ENCODE measurements around the gene FKBP11.

FKBP11 gene

GRCh38 chr12:48947727-48948126 is 22.4 kb upstream of the FKBP11 start:
- TF ChIP-seq CTCF (IDR thresholded peaks at IDR 0.05; ENCODE audit: poor library complexity, severe bottlenecking): no peak
- no peak for ATAC-seq (ENCODE audit: low read depth)

GRCh38 chr12:48946943-48947342 is 21.7 kb upstream of the FKBP11 start:
- ATAC-seq (ENCODE audit: low read depth) (no peak), DNase-seq (ENCODE audit: low spot score) (no peak)
- Histone ChIP-seq H3K27ac (ENCODE audit: poor library complexity, severe bottlenecking) (no peak overlapping the region), H3K27me3 (ENCODE audit: insufficient read depth, poor library complexity, severe bottlenecking) (no peaks in the 10 kb centered on the region), H3K4me1 (ENCODE audit: insufficient read depth, poor library complexity, severe bottlenecking) (no peaks in the 10 kb centered on the region), H3K9me3 (ENCODE audit: severe bottlenecking) (no peaks in the 10 kb centered on the region), H3K36me3 (ENCODE audit: low read depth) (peaks cover 38% of the 10 kb centered on the region), H3K4me3 (ENCODE audit: severe bottlenecking) (no peak overlapping the region)
- TF ChIP-seq CTCF (IDR thresholded peaks at IDR 0.05; ENCODE audit: poor library complexity, severe bottlenecking): no peak

More at GRCh38 chr12:48947727-48948126, 22.4 kb upstream of the FKBP11 start:
- peaks cover 39% of the 10 kb centered on the region for H3K36me3 ChIP-seq (ENCODE audit: low read depth)
- H3K4me3 ChIP-seq (ENCODE audit: severe bottlenecking): no peak overlapping the region
- no peaks in the 10 kb centered on the region for H3K4me1 ChIP-seq (ENCODE audit: insufficient read depth, poor library complexity, severe bottlenecking)
- no peaks in the 10 kb centered on the region for H3K27me3 ChIP-seq (ENCODE audit: insufficient read depth, poor library complexity, severe bottlenecking)
- no peak for DNase-seq (ENCODE audit: low spot score)
- no peak overlapping the region for H3K27ac ChIP-seq (ENCODE audit: poor library complexity, severe bottlenecking)
- no peaks in the 10 kb centered on the region for H3K9me3 ChIP-seq (ENCODE audit: severe bottlenecking)

- Histone ChIP-seq H3K36me3 (ENCODE audit: low read depth) (peaks cover 32% of the 10 kb centered on the region), H3K4me1 (ENCODE audit: insufficient read depth, poor library complexity, severe bottlenecking) (no peaks in the 10 kb centered on the region), H3K9me3 (ENCODE audit: severe bottlenecking) (no peaks in the 10 kb centered on the region), H3K4me3 (ENCODE audit: severe bottlenecking) (no peak overlapping the region), H3K27me3 (ENCODE audit: insufficient read depth, poor library complexity, severe bottlenecking) (no peaks in the 10 kb centered on the region), H3K27ac (ENCODE audit: poor library complexity, severe bottlenecking) (no peak overlapping the region)
- ATAC-seq (ENCODE audit: low read depth) (no peak), DNase-seq (ENCODE audit: low spot score) (no peak)
- no peak for TF ChIP-seq CTCF (IDR thresholded peaks at IDR 0.05; ENCODE audit: poor library complexity, severe bottlenecking)
Observed at GRCh38 chr12:48946205-48946604, 20.9 kb upstream of the FKBP11 start.

- DNase-seq (ENCODE audit: low spot score): no peak
- TF ChIP-seq CTCF (IDR thresholded peaks at IDR 0.05; ENCODE audit: poor library complexity, severe bottlenecking): no peak
- peaks cover 42% of the 10 kb centered on the region for H3K36me3 ChIP-seq (ENCODE audit: low read depth)
- ATAC-seq (ENCODE audit: low read depth): no peak
- no peak overlapping the region for H3K27ac ChIP-seq (ENCODE audit: poor library complexity, severe bottlenecking)
- H3K9me3 ChIP-seq (ENCODE audit: severe bottlenecking): no peaks in the 10 kb centered on the region
- no peaks in the 10 kb centered on the region for H3K27me3 ChIP-seq (ENCODE audit: insufficient read depth, poor library complexity, severe bottlenecking)
- no peak overlapping the region for H3K4me3 ChIP-seq (ENCODE audit: severe bottlenecking)
- H3K4me1 ChIP-seq (ENCODE audit: insufficient read depth, poor library complexity, severe bottlenecking): no peaks in the 10 kb centered on the region
Observed at GRCh38 chr12:48943221-48943620, 17.9 kb upstream of the FKBP11 start.

- no peak for DNase-seq (ENCODE audit: low spot score)
- H3K9me3 ChIP-seq (ENCODE audit: severe bottlenecking): no peaks in the 10 kb centered on the region
- no peak for ATAC-seq (ENCODE audit: low read depth)
- H3K4me3 ChIP-seq (ENCODE audit: severe bottlenecking): no peak overlapping the region
- H3K4me1 ChIP-seq (ENCODE audit: insufficient read depth, poor library complexity, severe bottlenecking): no peaks in the 10 kb centered on the region
- peaks cover 57% of the 10 kb centered on the region for H3K36me3 ChIP-seq (ENCODE audit: low read depth)
- H3K27ac ChIP-seq (ENCODE audit: poor library complexity, severe bottlenecking): no peak overlapping the region
- TF ChIP-seq CTCF (IDR thresholded peaks at IDR 0.05; ENCODE audit: poor library complexity, severe bottlenecking): no peak
- H3K27me3 ChIP-seq (ENCODE audit: insufficient read depth, poor library complexity, severe bottlenecking): no peaks in the 10 kb centered on the region
Observed at GRCh38 chr12:48940181-48940580, 14.9 kb upstream of the FKBP11 start.

All from RWPE2 (cell line).